ENCODE measurements around the gene MYRF.

MYRF gene

GRCh38 chr11:61738776-61739175 lies 13.7 kb upstream of the MYRF start:
- no peak overlapping the region for H3K4me3 ChIP-seq (ENCODE audit: low read depth, low read length)
- TF ChIP-seq CTCF (IDR thresholded peaks at IDR 0.05; ENCODE audit: low read depth, low read length) = no peak
- DNase-seq = no peak
- H3K9me3 ChIP-seq = no peaks in the 10 kb centered on the region
- H3K36me3 ChIP-seq = no peaks in the 10 kb centered on the region
- H3K4me1 ChIP-seq = no peaks in the 10 kb centered on the region
- no peaks in the 10 kb centered on the region for H3K27me3 ChIP-seq

GRCh38 chr11:61739413-61739812 lies 13.0 kb upstream of the MYRF start:
- Histone ChIP-seq H3K4me1 (no peaks in the 10 kb centered on the region), H3K4me3 (ENCODE audit: low read depth, low read length) (no peak overlapping the region), H3K27me3 (no peaks in the 10 kb centered on the region), H3K36me3 (no peaks in the 10 kb centered on the region), H3K9me3 (no peaks in the 10 kb centered on the region)
- TF ChIP-seq CTCF (IDR thresholded peaks at IDR 0.05; ENCODE audit: low read depth, low read length) = no peak
- DNase-seq = no peak

GRCh38 chr11:61739966-61740365 lies 12.5 kb upstream of the MYRF start:
- H3K9me3 ChIP-seq = no peaks in the 10 kb centered on the region
- no peak for TF ChIP-seq CTCF (IDR thresholded peaks at IDR 0.05; ENCODE audit: low read depth, low read length)
- H3K36me3 ChIP-seq = no peaks in the 10 kb centered on the region
- H3K27me3 ChIP-seq = no peaks in the 10 kb centered on the region
- no peak for DNase-seq
- no peaks in the 10 kb centered on the region for H3K4me1 ChIP-seq
- H3K4me3 ChIP-seq (ENCODE audit: low read depth, low read length) = no peak overlapping the region

GRCh38 chr11:61742391-61742790 lies 10.0 kb upstream of the MYRF start:
- DNase-seq = no peak
- no peaks in the 10 kb centered on the region for H3K9me3 ChIP-seq
- TF ChIP-seq CTCF (IDR thresholded peaks at IDR 0.05; ENCODE audit: low read depth, low read length) = no peak
- no peaks in the 10 kb centered on the region for H3K27me3 ChIP-seq
- no peaks in the 10 kb centered on the region for H3K36me3 ChIP-seq
- no peaks in the 10 kb centered on the region for H3K4me1 ChIP-seq
- H3K4me3 ChIP-seq (ENCODE audit: low read depth, low read length) = no peak overlapping the region

GRCh38 chr11:61743486-61744095 lies 8.8 kb upstream of the MYRF start:
- H3K27me3 ChIP-seq = no peaks in the 10 kb centered on the region
- TF ChIP-seq CTCF (IDR thresholded peaks at IDR 0.05; ENCODE audit: low read depth, low read length) = no peak
- no peak overlapping the region for H3K4me3 ChIP-seq (ENCODE audit: low read depth, low read length)
- DNase-seq = no peak
- no peaks in the 10 kb centered on the region for H3K9me3 ChIP-seq
- H3K4me1 ChIP-seq = no peaks in the 10 kb centered on the region; the same call in 1 of the 2 replicates
- H3K36me3 ChIP-seq = no peaks in the 10 kb centered on the region

GRCh38 chr11:61744181-61744580 lies 8.3 kb upstream of the MYRF start:
- Histone ChIP-seq H3K36me3 (no peaks in the 10 kb centered on the region), H3K4me1 (no peaks in the 10 kb centered on the region; the same call in 1 of the 2 replicates), H3K9me3 (no peaks in the 10 kb centered on the region), H3K4me3 (ENCODE audit: low read depth, low read length) (no peak overlapping the region), H3K27me3 (no peaks in the 10 kb centered on the region)
- no peak for DNase-seq
- no peak for TF ChIP-seq CTCF (IDR thresholded peaks at IDR 0.05; ENCODE audit: low read depth, low read length)
